HEK293 (cell line): Measurements from ENCODE around the gene ADRM1.
A peak's percentile ranks its signal among the peaks of the same experiment; 100 is the strongest.

Experiments used
- CTCF ChIP-seq: fragments of 450-650 bp; formaldehyde crosslinking; IDR thresholded peaks from 2 replicates; pipeline ENCODE4 v1.5.1; 2016; ENCODE audit warnings: missing biosample characterization, missing genetic modification characterization
- FEZF1 ChIP-seq: fragments of 450-650 bp; formaldehyde crosslinking; IDR thresholded peaks from 2 replicates; pipeline ENCODE4 v1.5.1; 2016; ENCODE audit warnings: missing biosample characterization, missing genetic modification characterization
- ZEB2 ChIP-seq: fragments of 450-650 bp; formaldehyde crosslinking; IDR thresholded peaks from 2 replicates; pipeline ENCODE4 v1.5.1; 2016; ENCODE audit warnings: missing biosample characterization, missing genetic modification characterization
- ZNF24 ChIP-seq: fragments of 450-650 bp; formaldehyde crosslinking; IDR thresholded peaks from 2 replicates; pipeline ENCODE4 v1.5.1; 2016; ENCODE audit warnings: missing biosample characterization, missing genetic modification characterization
- ZNF324 ChIP-seq: fragments of 450-650 bp; formaldehyde crosslinking; IDR thresholded peaks from 2 replicates; pipeline ENCODE4 v1.5.1; 2016; ENCODE audit warnings: missing biosample characterization, missing genetic modification characterization
- ZNF530 ChIP-seq: fragments of 450-650 bp; formaldehyde crosslinking; IDR thresholded peaks from 2 replicates; pipeline ENCODE4 v1.5.1; 2016; ENCODE audit warnings: low read depth, missing biosample characterization, missing genetic modification characterization
- ZNF560 ChIP-seq: fragments of 450-650 bp; formaldehyde crosslinking; IDR thresholded peaks from 2 replicates; pipeline ENCODE4 v1.5.1; 2017; ENCODE audit warnings: missing biosample characterization, missing genetic modification characterization, borderline replicate concordance
- TF ChIP-seq, protein P1 (sequence below): fragments of 450-650 bp; formaldehyde crosslinking; IDR thresholded peaks from 2 replicates; pipeline ENCODE4 v1.5.1; 2016; ENCODE audit warnings: missing biosample characterization, missing genetic modification characterization
- TF ChIP-seq, protein P2 (sequence below): fragments of 450-650 bp; formaldehyde crosslinking; IDR thresholded peaks from 2 replicates; pipeline ENCODE4 v1.5.1; 2017; ENCODE audit warnings: missing biosample characterization, missing genetic modification characterization
- TF ChIP-seq, protein P3 (sequence below): fragments of 450-650 bp; formaldehyde crosslinking; conservative IDR thresholded peaks from 2 replicates; pipeline ENCODE4 v1.5.1; 2016; ENCODE audit warnings: low read depth, missing biosample characterization, missing genetic modification characterization
- TF ChIP-seq, protein P4 (sequence below): fragments of 450-650 bp; formaldehyde crosslinking; IDR thresholded peaks from 2 replicates; pipeline ENCODE4 v1.5.1; 2016; ENCODE audit warnings: missing biosample characterization, missing genetic modification characterization

- TF ChIP-seq CTCF (tag by site-specific recombination) (peak; percentile 98), FEZF1 (tag by site-specific recombination) (no peak), ZNF530 (tag by site-specific recombination) (no peak), ZNF560 (tag by site-specific recombination) (no peak), ZNF24 (tag by site-specific recombination) (peak; percentile 55; the same call in 1 of the 2 replicates), ZNF324 (tag by site-specific recombination) (no peak), ZEB2 (tag by site-specific recombination) (peak; percentile 84)
- TF ChIP-seq, protein P1, sequence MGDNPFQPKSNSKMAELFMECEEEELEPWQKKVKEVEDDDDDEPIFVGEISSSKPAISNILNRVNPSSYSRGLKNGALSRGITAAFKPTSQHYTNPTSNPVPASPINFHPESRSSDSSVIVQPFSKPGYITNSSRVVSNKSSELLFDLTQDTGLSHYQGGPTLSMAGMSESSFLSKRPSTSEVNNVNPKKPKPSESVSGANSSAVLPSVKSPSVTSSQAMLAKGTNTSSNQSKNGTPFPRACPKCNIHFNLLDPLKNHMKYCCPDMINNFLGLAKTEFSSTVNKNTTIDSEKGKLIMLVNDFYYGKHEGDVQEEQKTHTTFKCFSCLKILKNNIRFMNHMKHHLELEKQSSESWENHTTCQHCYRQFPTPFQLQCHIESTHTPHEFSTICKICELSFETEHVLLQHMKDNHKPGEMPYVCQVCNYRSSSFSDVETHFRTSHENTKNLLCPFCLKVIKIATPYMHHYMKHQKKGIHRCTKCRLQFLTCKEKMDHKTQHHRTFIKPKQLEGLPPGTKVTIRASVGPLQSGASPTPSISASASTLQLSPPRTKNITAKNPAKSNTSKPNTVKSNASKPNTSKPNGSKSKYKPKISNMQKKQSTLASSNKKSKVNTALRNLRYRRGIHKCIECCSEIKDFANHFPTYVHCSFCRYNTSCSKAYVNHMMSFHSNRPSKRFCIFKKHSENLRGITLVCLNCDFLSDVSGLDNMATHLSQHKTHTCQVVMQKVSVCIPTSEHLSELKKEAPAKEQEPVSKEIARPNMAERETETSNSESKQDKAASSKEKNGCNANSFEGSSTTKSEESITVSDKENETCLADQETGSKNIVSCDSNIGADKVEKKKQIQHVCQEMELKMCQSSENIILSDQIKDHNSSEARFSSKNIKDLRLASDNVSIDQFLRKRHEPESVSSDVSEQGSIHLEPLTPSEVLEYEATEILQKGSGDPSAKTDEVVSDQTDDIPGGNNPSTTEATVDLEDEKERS, result no peak
- TF ChIP-seq, protein P2, sequence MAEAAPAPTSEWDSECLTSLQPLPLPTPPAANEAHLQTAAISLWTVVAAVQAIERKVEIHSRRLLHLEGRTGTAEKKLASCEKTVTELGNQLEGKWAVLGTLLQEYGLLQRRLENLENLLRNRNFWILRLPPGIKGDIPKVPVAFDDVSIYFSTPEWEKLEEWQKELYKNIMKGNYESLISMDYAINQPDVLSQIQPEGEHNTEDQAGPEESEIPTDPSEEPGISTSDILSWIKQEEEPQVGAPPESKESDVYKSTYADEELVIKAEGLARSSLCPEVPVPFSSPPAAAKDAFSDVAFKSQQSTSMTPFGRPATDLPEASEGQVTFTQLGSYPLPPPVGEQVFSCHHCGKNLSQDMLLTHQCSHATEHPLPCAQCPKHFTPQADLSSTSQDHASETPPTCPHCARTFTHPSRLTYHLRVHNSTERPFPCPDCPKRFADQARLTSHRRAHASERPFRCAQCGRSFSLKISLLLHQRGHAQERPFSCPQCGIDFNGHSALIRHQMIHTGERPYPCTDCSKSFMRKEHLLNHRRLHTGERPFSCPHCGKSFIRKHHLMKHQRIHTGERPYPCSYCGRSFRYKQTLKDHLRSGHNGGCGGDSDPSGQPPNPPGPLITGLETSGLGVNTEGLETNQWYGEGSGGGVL, result peak; percentile 61; the same call in 1 of the 2 replicates
- TF ChIP-seq, protein P3, sequence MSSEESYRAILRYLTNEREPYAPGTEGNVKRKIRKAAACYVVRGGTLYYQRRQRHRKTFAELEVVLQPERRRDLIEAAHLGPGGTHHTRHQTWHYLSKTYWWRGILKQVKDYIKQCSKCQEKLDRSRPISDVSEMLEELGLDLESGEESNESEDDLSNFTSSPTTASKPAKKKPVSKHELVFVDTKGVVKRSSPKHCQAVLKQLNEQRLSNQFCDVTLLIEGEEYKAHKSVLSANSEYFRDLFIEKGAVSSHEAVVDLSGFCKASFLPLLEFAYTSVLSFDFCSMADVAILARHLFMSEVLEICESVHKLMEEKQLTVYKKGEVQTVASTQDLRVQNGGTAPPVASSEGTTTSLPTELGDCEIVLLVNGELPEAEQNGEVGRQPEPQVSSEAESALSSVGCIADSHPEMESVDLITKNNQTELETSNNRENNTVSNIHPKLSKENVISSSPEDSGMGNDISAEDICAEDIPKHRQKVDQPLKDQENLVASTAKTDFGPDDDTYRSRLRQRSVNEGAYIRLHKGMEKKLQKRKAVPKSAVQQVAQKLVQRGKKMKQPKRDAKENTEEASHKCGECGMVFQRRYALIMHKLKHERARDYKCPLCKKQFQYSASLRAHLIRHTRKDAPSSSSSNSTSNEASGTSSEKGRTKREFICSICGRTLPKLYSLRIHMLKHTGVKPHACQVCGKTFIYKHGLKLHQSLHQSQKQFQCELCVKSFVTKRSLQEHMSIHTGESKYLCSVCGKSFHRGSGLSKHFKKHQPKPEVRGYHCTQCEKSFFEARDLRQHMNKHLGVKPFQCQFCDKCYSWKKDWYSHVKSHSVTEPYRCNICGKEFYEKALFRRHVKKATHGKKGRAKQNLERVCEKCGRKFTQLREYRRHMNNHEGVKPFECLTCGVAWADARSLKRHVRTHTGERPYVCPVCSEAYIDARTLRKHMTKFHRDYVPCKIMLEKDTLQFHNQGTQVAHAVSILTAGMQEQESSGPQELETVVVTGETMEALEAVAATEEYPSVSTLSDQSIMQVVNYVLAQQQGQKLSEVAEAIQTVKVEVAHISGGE (tag by site-specific recombination), result peak; percentile 95
- TF ChIP-seq, protein P4, sequence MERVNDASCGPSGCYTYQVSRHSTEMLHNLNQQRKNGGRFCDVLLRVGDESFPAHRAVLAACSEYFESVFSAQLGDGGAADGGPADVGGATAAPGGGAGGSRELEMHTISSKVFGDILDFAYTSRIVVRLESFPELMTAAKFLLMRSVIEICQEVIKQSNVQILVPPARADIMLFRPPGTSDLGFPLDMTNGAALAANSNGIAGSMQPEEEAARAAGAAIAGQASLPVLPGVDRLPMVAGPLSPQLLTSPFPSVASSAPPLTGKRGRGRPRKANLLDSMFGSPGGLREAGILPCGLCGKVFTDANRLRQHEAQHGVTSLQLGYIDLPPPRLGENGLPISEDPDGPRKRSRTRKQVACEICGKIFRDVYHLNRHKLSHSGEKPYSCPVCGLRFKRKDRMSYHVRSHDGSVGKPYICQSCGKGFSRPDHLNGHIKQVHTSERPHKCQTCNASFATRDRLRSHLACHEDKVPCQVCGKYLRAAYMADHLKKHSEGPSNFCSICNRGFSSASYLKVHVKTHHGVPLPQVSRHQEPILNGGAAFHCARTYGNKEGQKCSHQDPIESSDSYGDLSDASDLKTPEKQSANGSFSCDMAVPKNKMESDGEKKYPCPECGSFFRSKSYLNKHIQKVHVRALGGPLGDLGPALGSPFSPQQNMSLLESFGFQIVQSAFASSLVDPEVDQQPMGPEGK (tag by site-specific recombination), result peak; percentile 88
Observed at GRCh38 chr20:62302341-62303061, at the start of gene ADRM1.
